H9 (cell line): ENCODE data around the gene WSB1. TPM values are rescaled to one million over a fixed set of nuclear protein-coding genes. Genes with fewer than 3 reads are reported as not detected.

Experiments used
- DNase-seq: peaks from one replicate; pipeline ENCODE4 v3.0.0-alpha.2; 2017
- H2AFZ ChIP-seq: one replicate; pipeline ENCODE4 v1.6.1; 2013; ENCODE audit warnings: mild to moderate bottlenecking, low read length, control low read depth, moderate library complexity
- H2AK5ac ChIP-seq: 2 replicates; pipeline ENCODE4 v1.6.1; 2013; ENCODE audit warnings: low read length, control low read depth, mixed read lengths; ENCODE audit not compliant: insufficient read length
- H2BK120ac ChIP-seq: one replicate; pipeline ENCODE4 v1.6.1; 2013; ENCODE audit warnings: low read depth, mild to moderate bottlenecking, low read length, control low read depth, inconsistent platforms; ENCODE audit not compliant: poor library complexity, severe bottlenecking
- H2BK12ac ChIP-seq: 2 replicates; pipeline ENCODE4 v1.6.1; 2013; ENCODE audit warnings: low read length, control low read depth, mixed read lengths, low read depth; ENCODE audit not compliant: insufficient read length
- H2BK15ac ChIP-seq: 2 replicates; pipeline ENCODE4 v1.6.1; 2013; ENCODE audit warnings: low read depth, low read length, control low read depth
- H2BK20ac ChIP-seq: one replicate; pipeline ENCODE4 v1.6.1; 2013; ENCODE audit warnings: low read depth, mild to moderate bottlenecking, low read length, control low read depth, inconsistent platforms; ENCODE audit not compliant: poor library complexity, severe bottlenecking
- H2BK5ac ChIP-seq: 2 replicates; pipeline ENCODE4 v1.6.1; 2013; ENCODE audit warnings: low read length, control low read depth, mixed read lengths; ENCODE audit not compliant: insufficient read length
- H3K14ac ChIP-seq: 2 replicates; pipeline ENCODE4 v1.6.1; 2013; ENCODE audit warnings: low read length, control low read depth; ENCODE audit not compliant: insufficient read depth
- H3K18ac ChIP-seq: 2 replicates; pipeline ENCODE4 v1.6.1; 2013; ENCODE audit warnings: low read depth, mild to moderate bottlenecking, mixed read lengths, low read length, control low read depth; ENCODE audit not compliant: insufficient read length
- H3K23ac ChIP-seq: 2 replicates; pipeline ENCODE4 v1.6.1; 2013; ENCODE audit warnings: low read length, control low read depth, mixed read lengths, low read depth; ENCODE audit not compliant: insufficient read length
- H3K23me2 ChIP-seq: 2 replicates; pipeline ENCODE4 v1.6.1; 2013; ENCODE audit warnings: low read depth, mild to moderate bottlenecking, mixed read lengths, low read length, control low read depth; ENCODE audit not compliant: insufficient read length, poor library complexity, severe bottlenecking
- H3K27ac ChIP-seq: 2 replicates; pipeline ENCODE4 v1.5.1; 2013; ENCODE audit warnings: low read length, control low read depth, mixed read lengths, low read depth; ENCODE audit not compliant: insufficient read length
- H3K27me3 ChIP-seq: 2 replicates; pipeline ENCODE4 v1.6.1; 2013; ENCODE audit warnings: low read length, control low read depth, inconsistent platforms; ENCODE audit not compliant: insufficient read depth
- H3K4ac ChIP-seq: 2 replicates; pipeline ENCODE4 v1.6.1; 2013; ENCODE audit warnings: low read depth, mild to moderate bottlenecking, control low read depth, inconsistent platforms, low read length, moderate library complexity
- H3K4me1 ChIP-seq: 2 replicates; pipeline ENCODE4 v1.6.1; 2013; ENCODE audit warnings: low read length, control low read depth, inconsistent platforms; ENCODE audit not compliant: insufficient read depth
- H3K4me2 ChIP-seq: 2 replicates; pipeline ENCODE4 v1.6.1; 2013; ENCODE audit warnings: low read length, control low read depth, mixed read lengths; ENCODE audit not compliant: insufficient read length, insufficient read depth
- H3K56ac ChIP-seq: 2 replicates; pipeline ENCODE4 v1.6.1; 2013; ENCODE audit warnings: low read depth, mild to moderate bottlenecking, mixed read lengths, low read length, control low read depth; ENCODE audit not compliant: insufficient read length
- H3K79me1 ChIP-seq: 2 replicates; pipeline ENCODE4 v1.6.1; 2013; ENCODE audit warnings: low read depth, mild to moderate bottlenecking, moderate library complexity, low read length, control low read depth, inconsistent platforms; ENCODE audit not compliant: insufficient read depth, poor library complexity, severe bottlenecking
- H3K79me2 ChIP-seq: 2 replicates; pipeline ENCODE4 v1.6.1; 2013; ENCODE audit warnings: low read length, control low read depth, inconsistent platforms; ENCODE audit not compliant: insufficient read depth
- H3K9ac ChIP-seq: 2 replicates; pipeline ENCODE4 v1.6.1; 2013; ENCODE audit warnings: low read length, control low read depth, mixed read lengths; ENCODE audit not compliant: insufficient read length; ENCODE audit errors: extremely low read depth
- H3K9me3 ChIP-seq: one replicate; pipeline ENCODE4 v1.6.1; 2013; ENCODE audit warnings: low read depth, low read length, inconsistent platforms; ENCODE audit not compliant: control insufficient read depth
- H3T11ph ChIP-seq: one replicate; pipeline ENCODE4 v1.6.1; 2013; ENCODE audit warnings: mild to moderate bottlenecking, low read length, control low read depth, inconsistent platforms
- H4K20me1 ChIP-seq: one replicate; pipeline ENCODE4 v1.6.1; 2013; ENCODE audit not compliant: control insufficient read depth, insufficient read length, insufficient read depth
- H4K5ac ChIP-seq: 2 replicates; pipeline ENCODE4 v1.6.1; 2013; ENCODE audit warnings: low read depth, mild to moderate bottlenecking, mixed read lengths, low read length, control low read depth; ENCODE audit not compliant: insufficient read length
- H4K8ac ChIP-seq: replicated peaks from 2 replicates; pipeline ENCODE4 v1.6.1; 2013; ENCODE audit warnings: low read length, control low read depth, mixed read lengths, low read depth; ENCODE audit not compliant: insufficient read length
- H4K91ac ChIP-seq: 2 replicates; pipeline ENCODE4 v1.6.1; 2013; ENCODE audit warnings: low read depth, mild to moderate bottlenecking, moderate library complexity, mixed read lengths, low read length, control low read depth; ENCODE audit not compliant: insufficient read length
- H3K27ac Mint-ChIP-seq, 3 experiments: 2 replicates in 2 of 3; 3 replicates in 1 of 3; pipeline ENCODE4 v1.8.0; 2020 to 2021; ENCODE audit warnings: mixed read lengths in 3 of 3, mild to moderate bottlenecking in 1 of 3, moderate library complexity in 1 of 3
- H3K27me3 Mint-ChIP-seq: 2 replicates; pipeline ENCODE4 v1.8.0; 2021; ENCODE audit warnings: low read depth, mild to moderate bottlenecking, moderate library complexity, mixed read lengths
- H3K36me3 Mint-ChIP-seq, 3 experiments: 2 replicates in 2 of 3; 3 replicates in 1 of 3; pipeline ENCODE4 v1.8.0; 2020 to 2021; ENCODE audit warnings: low read depth in 3 of 3, mixed read lengths in 3 of 3; ENCODE audit not compliant: insufficient read depth in 1 of 3
- H3K4me1 Mint-ChIP-seq, 2 experiments: 2 replicates each; pipeline ENCODE4 v1.8.0; 2020; ENCODE audit warnings: mixed read lengths in 2 of 2
- H3K4me3 Mint-ChIP-seq, 2 experiments: 2 replicates in 1 of 2; 3 replicates in 1 of 2; pipeline ENCODE4 v1.8.0; 2020 to 2021; ENCODE audit warnings: mild to moderate bottlenecking in 2 of 2, mixed read lengths in 2 of 2, moderate library complexity in 1 of 2
- H3K9me3 Mint-ChIP-seq, 2 experiments: 2 replicates in 1 of 2; 3 replicates in 1 of 2; pipeline ENCODE4 v1.8.0; 2020; ENCODE audit warnings: mild to moderate bottlenecking in 2 of 2, mixed read lengths in 2 of 2, moderate library complexity in 1 of 2
- WGBS: extraction: QIAGEN DNeasy Blood & Tissue Kit; methylation state at CpG from one replicate; pipeline ENCODE4 v1.1.7; 2013; ENCODE audit warnings: missing lambda C conversion rate, low lambda C conversion rate, mixed read lengths; ENCODE audit not compliant: insufficient read length; ENCODE audit errors: extremely low coverage; 5-methylcytosine and 5-hydroxymethylcytosine counted together
- total RNA-seq: library from RNA; stranded (reverse); gene quantifications from 2 replicates; pipeline ENCODE4 v1.2.1, GENCODE V29; 2021
- TF ChIP-seq, protein P1 (sequence below): fragments of 200-600 bp; sonication (generic); conservative IDR thresholded peaks from 3 replicates; pipeline ENCODE4 v1.8.0; 2021; ENCODE audit warnings: antibody characterized with exemption, mild to moderate bottlenecking

The WSB1 gene
- total RNA-seq, 1 experiment from 2014 or later: 187 TPM

DNA sequence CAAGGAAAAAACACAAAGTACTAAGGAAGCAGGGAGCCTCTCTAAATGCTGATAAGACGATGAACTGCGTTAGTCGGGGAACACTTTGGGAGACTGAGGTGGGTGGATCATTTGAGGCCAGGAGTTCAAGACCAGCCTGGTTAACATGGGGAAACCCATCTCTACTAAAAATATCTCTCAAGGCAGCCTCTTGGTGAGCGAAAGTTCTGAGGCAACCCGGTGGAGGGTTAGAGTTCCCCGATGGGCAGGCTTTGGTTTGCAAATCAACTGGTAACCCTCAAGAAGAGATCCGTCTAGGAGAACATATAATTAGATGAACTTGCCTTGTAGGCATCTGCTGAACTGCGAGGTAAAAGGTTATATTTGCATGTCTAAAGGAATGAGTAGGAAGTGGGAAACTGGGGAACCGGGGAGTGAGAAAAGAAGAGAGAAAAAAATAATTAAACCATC lies 44.6 kb downstream of the WSB1 start:
- Histone ChIP-seq H3K27me3 (no peaks in the 10 kb centered on the region), H2AFZ (no peak overlapping the region), H4K8ac (no peak overlapping the region), H3K79me2 (no peaks in the 10 kb centered on the region), H3K4me1 (peaks cover 6% of the 10 kb centered on the region; the same call in 1 of the 2 replicates), H4K91ac (no peak overlapping the region), H4K20me1 (no peaks in the 10 kb centered on the region), H3K9ac (no peak overlapping the region), H2AK5ac (no peak overlapping the region), H3K23me2 (no peaks in the 10 kb centered on the region), H3K14ac (no peak overlapping the region), H4K5ac (no peak overlapping the region), H2BK5ac (no peak overlapping the region), H3K79me1 (no peaks in the 10 kb centered on the region), H3K56ac (no peak overlapping the region), H2BK120ac (no peak overlapping the region), H3T11ph (no peak overlapping the region), H2BK20ac (no peak overlapping the region), H3K4me2 (no peak overlapping the region), H3K23ac (no peak overlapping the region), H3K18ac (no peak overlapping the region), H3K4ac (no peak overlapping the region), H3K9me3 (no peaks in the 10 kb centered on the region), H3K27ac (no peak overlapping the region), H2BK15ac (no peak overlapping the region), H2BK12ac (no peak overlapping the region)
- peak overlapping the region; percentile 5 to 39; a peak in 2 of 5 replicates for H3K4me3 Mint-ChIP-seq
- peaks cover 2% of the 10 kb centered on the region for H3K27me3 Mint-ChIP-seq
- H3K4me1 Mint-ChIP-seq: peaks cover 58 to 64% of the 10 kb centered on the region in 2 experiments
- DNase-seq: no peak
- TF ChIP-seq, protein P1, sequence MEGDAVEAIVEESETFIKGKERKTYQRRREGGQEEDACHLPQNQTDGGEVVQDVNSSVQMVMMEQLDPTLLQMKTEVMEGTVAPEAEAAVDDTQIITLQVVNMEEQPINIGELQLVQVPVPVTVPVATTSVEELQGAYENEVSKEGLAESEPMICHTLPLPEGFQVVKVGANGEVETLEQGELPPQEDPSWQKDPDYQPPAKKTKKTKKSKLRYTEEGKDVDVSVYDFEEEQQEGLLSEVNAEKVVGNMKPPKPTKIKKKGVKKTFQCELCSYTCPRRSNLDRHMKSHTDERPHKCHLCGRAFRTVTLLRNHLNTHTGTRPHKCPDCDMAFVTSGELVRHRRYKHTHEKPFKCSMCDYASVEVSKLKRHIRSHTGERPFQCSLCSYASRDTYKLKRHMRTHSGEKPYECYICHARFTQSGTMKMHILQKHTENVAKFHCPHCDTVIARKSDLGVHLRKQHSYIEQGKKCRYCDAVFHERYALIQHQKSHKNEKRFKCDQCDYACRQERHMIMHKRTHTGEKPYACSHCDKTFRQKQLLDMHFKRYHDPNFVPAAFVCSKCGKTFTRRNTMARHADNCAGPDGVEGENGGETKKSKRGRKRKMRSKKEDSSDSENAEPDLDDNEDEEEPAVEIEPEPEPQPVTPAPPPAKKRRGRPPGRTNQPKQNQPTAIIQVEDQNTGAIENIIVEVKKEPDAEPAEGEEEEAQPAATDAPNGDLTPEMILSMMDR: no peak
- no peaks in the 10 kb centered on the region for H3K9me3 Mint-ChIP-seq
- H3K36me3 Mint-ChIP-seq: no peaks in the 10 kb centered on the region
- peak overlapping the region in 2 of 3 experiments; percentile 26 to 73; a peak in 3 of 7 replicates for H3K27ac Mint-ChIP-seq
- WGBS: no CpG with 5 or more reads among the region's 9 CpGs
